NCI-H2196 treated with DMSO at 0.1 percent for 48 hours (cell line): ENCODE measurements around the gene KCTD3.
A peak's percentile ranks its signal among the peaks of the same experiment; 100 is the strongest.

Experiments used
- DNase-seq: peaks from one replicate; lab custom pipeline; 2025; ENCODE audit not compliant: unreplicated experiment; lab: John Stamatoyannopoulos, UW

KCTD3 gene

DNA sequence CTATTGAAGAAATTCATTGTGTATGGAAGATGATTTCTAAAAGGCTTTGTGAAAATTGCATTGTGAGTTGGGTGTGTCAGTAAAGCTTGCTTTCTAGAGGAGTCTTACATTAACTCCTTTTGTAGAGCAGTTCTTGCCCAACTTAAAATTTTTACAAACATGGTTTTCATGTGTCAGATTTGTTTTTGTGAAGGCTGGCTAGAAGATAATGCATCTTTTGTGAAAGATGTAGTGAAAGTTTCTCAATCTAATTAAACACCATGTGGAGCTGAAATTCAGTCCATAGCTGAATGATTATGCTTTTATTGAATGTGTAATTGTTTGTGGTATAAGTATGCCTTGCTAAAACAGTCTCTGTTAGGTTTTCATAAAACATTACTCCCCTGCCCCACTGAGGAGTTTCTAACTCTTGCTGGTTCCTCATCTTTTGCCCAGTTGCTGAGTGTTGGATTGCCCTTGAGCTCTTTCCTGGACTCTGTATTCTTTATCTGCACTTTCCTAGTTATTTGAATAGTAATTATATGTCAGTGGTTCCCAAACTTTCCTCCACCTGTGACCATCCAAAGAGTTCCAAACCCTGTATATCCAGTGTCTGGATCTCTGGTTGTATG lies 38.0 kb downstream of the KCTD3 start:
- DNase-seq = no peak

GRCh38 chr1:215606036-215606435 lies 38.9 kb downstream of the KCTD3 start:
- DNase-seq = no peak

DNA sequence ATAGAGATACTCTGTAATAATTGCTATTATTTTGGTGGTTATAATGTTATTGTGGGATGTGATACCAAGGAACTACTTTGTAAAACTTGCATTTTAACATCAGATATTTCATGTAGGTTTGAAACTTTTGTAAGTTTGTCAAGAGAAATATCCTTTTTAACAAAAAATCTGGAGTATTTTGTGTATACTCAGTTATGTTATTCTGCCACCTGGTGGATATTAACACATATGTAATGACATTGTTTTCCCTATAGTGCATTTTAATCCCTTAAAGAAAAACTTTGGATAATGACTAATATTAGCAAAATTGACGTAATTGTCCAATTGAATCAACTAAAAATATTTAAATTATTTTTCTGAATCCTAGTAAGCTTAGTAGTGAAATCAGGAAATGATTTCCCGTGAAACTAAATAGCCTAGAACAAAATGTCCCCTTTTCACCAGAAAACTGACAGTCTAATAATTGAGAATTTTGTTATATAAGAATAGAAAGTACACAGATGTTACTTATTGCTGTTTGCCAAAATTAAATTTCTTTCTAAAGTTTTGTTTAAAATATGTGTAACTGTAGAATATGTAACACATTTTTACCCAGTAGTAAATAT lies 39.6 kb downstream of the KCTD3 start:
- no peak for DNase-seq

- no peak for DNase-seq
Measured at GRCh38 chr1:215607412-215607811, 40.3 kb downstream of the KCTD3 start.

GRCh38 chr1:215608646-215609045 lies 41.5 kb downstream of the KCTD3 start:
- DNase-seq = no peak

- no peak for DNase-seq
Measured at GRCh38 chr1:215612391-215612790, 45.3 kb downstream of the KCTD3 start.

GRCh38 chr1:215617979-215618378 lies 50.9 kb downstream of the KCTD3 start:
- no peak for DNase-seq

DNA sequence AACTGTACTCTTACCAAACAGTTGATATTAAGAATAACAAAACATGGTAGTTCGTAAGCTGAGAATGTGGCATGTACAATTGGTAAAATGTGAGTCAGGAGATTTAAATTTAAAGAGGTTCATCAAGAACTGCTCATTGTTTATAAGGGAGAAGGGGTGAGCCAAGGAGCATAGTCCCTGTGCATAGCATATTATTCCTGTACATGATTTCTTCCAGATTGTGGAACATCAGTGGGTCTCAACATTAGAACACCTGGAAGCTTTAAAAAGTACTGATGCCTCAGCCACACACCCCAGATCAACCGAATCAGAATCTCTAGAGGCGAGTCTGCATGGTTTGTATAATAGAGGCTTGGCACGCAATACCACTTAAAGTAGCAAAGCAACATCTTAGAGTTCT lies 56.1 kb downstream of the KCTD3 start:
- DNase-seq = no peak

DNA sequence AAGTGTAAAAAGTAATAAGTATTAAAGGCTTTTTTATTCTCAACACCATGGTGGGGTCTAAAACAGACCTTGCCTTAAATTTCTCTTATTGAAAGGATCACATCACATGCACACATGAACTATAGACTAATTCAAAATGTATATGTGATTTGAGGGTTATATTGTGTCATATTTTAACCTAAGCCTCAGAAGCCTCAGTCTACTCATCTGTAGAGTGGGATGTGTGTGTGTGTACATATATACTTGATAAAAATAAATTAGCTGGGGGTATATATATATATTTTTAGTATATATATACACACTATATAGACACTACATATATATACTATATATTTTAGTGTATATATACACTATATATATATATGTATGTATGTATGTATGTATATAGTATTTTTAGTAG lies 58.8 kb downstream of the KCTD3 start:
- DNase-seq = no peak

GRCh38 chr1:215631040-215631439 lies 63.9 kb downstream of the KCTD3 start:
- no peak for DNase-seq

- DNase-seq = peak; percentile 54
Measured at GRCh38 chr1:215631489-215631888, 64.4 kb downstream of the KCTD3 start.

DNA sequence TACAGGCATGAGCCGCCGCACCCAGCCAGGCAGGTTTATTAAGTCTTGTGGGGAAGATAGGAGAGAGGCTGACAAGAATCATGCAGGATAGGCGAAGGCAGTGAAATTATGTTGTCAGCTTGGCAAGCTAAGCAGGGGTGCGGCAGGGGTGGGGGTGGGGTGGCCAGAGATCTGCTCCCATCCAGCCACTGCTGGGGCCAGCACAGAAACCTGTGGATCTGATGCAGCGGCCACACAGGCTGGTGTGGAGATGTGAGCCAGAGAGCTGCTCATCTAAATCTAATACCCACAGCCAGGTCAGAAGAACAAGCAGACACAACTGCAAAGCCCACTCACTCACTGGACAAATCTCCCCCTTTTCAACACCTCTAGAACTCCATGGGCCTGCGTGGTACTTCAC lies 68.7 kb downstream of the KCTD3 start:
- no peak for DNase-seq

DNA sequence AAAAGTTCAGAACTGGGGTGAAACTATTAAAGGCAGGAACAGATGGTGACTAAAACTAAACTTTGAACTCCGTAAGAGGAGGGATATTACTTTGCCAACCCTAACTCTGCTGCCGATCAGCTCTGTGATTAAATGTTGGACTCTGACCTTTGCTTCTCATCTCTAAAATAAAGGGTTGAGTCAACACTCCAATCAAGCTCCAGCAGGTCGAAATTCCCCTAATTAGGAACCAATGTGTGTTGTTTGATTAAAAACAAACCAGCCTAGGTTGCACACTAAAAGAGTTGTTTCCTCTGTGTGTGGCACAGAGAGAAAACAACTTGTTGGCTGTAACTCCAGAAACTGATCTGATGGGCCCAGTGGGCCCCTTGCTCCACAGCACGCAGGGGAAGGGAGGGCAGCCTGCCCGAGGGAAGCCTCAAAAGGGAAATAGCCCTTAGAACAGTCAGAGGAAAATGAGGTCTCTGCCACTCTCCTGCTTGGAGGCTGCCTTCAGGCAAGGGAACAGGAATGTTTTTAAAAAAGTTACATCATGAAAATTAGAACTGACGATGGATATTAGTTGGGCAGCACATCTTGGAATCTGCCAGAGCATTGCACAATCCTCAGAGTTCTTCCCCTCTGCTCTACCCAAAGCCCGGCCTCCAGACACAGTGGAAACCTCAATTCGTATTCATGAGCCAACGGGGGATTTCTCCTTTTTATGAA lies 69.3 kb downstream of the KCTD3 start:
- DNase-seq = no peak

DNA sequence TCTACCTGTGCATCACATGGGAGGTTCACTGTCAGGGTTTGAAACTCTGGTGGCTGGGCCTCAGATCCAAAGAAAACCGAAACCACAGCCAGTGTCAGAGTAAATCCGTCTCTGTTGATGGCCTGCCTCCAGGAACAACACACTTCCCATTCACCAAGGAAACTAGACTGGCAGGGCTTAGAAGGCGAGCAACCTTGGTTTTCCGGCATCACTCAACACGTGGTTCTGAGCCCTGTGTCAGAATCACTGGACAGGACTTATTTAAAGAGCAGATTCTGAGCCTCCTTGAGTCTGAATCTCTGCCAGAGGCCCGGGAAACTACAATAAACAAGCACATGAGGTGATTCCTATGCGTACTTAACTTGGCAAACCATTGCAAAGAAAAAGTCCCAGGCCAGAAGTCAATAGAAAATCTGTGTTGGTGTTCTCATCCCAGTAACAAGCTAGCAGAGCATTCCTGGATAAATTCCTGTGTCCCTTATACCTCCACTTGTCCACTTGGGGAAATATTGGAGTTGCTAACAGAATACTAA lies 70.0 kb downstream of the KCTD3 start:
- DNase-seq = no peak

GRCh38 chr1:215640429-215641148 lies 73.5 kb downstream of the KCTD3 start:
- DNase-seq = no peak

GRCh38 chr1:215643592-215644321 lies 76.7 kb downstream of the KCTD3 start:
- DNase-seq = no peak

DNA sequence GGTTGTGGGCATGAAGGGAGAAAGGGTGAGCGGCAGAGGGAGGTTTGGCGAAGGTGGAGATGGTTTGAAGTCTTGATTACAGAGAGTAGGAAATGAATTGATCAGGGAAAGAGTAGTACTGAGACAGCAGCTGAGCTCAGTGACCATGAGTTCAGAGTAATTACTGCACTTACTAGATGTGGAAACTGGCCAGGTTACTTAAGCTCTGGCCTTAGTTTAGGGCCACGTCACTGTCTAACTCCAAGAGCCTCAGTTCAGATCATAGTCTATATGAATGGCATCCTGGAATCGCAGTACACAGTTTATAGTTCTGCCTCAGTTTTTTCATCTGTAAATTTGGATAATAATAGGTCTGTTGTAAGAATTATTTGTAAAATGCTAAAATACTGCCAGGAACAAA lies 78.1 kb downstream of the KCTD3 start:
- no peak for DNase-seq

DNA sequence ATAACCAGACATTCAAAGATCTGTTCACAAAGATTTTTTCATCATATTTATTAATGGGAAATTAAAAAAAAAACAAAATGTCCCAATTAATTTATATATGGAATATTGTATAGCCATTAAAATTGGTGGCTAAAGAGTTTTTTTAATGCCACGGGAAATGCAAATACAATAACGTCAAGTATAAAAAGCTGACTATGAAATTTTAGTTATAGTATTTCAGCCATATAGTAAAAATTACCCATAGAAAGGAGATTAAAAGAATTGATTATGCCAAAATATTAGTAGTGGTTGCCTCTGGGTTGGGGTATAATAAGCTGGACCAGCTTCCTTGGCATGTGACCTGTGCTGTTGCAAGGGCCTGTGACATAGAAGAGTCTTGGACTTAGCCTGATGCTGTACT lies 78.8 kb downstream of the KCTD3 start:
- no peak for DNase-seq

DNA sequence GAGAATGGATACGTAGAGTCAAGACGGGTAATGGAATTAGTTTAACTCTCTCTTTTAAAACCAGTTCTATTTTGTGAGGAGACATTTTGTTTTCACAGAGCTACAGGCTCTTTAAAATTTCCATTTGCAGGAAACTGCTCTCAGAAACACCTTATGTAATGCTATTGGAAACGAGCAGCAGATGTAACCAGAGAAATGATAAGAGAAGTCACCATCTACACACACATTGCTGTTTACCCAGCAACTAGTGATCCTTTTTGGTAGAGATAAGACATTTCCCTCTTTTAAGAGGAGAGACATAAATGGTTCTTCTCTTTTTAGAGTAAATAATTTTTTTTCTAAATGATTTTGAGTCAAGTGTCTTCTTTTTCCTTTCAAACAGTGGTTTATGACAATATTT lies 80.6 kb downstream of the KCTD3 start:
- DNase-seq = no peak

DNA sequence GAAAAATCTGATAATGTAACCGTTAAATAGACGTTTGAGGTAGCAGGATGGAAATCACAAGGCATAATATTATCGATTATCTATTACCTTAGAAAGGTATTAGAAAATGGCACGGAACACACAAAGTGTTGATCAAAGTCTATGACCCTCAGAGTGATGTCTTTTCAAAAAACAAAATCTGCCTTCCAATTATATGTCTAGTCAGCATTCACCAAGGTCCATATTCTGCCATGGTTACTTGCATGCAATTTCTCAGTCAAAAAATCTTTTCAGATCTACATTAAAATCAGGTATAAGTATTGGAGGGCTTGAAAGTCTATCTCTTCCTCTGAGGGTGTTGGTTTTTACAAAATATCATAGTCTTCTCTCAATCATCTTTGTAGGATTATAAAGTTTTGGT lies 81.9 kb downstream of the KCTD3 start:
- no peak for DNase-seq
